Tibial artery (tissue), 4 donors: ENCODE data around the gene CABP2.
"Not testable (repeated sequence)": the region's sequence is repeated elsewhere in the genome, so short reads cannot be mapped to it uniquely, and the experiment has no call there.

Experiments used
- DNase-seq, 2 donors: peaks; one replicate each; pipeline ENCODE4 v3.0.0-alpha.2; 2019
- H3K27ac ChIP-seq, 2 donors: fragments of 200-600 bp; sonication (generic) in 1 of 2; 1 replicate in 1 of 2; 2 replicates in 1 of 2; pipeline ENCODE4 v1.5.1; 2018 to 2019; ENCODE audit warnings: mild to moderate bottlenecking in 1 of 2
- H3K27me3 ChIP-seq, 2 donors: fragments of 200-600 bp; sonication (generic) in 1 of 2; one replicate each; pipeline versions ENCODE4 v1.5.1 to v1.6.0; 2016 to 2019
- H3K36me3 ChIP-seq, 3 donors: fragments of 200-600 bp; sonication (generic) in 2 of 3; one replicate each; pipeline ENCODE4 v1.5.1; 2016 to 2019; ENCODE audit warnings: mild to moderate bottlenecking in 2 of 3
- H3K4me1 ChIP-seq, 4 donors: fragments of 200-600 bp; sonication (generic) in 2 of 4; 1 replicate in 3 of 4; 2 replicates in 1 of 4; pipeline ENCODE4 v1.5.1; 2016 to 2019
- H3K4me3 ChIP-seq, 2 donors: fragments of 200-600 bp; sonication (generic) in 1 of 2; 1 replicate in 1 of 2; 2 replicates in 1 of 2; pipeline ENCODE4 v1.5.1; 2018 to 2019; ENCODE audit warnings: mild to moderate bottlenecking in 2 of 2
- H3K9me3 ChIP-seq, 3 donors: fragments of 200-600 bp; sonication (generic) in 1 of 3; one replicate each; pipeline ENCODE4 v1.5.1; 2016 to 2019
- CTCF ChIP-seq, 2 experiments: fragments of 200-600 bp in 1 of 2; fragments of 450-650 bp in 1 of 2; IDR thresholded peaks; one replicate each; pipeline ENCODE4 v1.5.1; 2017 to 2019; ENCODE audit warnings: antibody characterized with exemption in 2 of 2, mild to moderate bottlenecking in 1 of 2, moderate library complexity in 1 of 2
- intact Hi-C: fragments of 100-400 bp; cut with DNase I; formaldehyde crosslinking; loops from one replicate; pipeline ENCODE4 v1.15.0; 2023; ENCODE audit warnings: low total_unique reads

CABP2 gene

GRCh38 chr11:67484847-67485311 lies 38.4 kb downstream of the CABP2 start:
- TF ChIP-seq CTCF (IDR thresholded peaks at IDR 0.05): no peak
- intact Hi-C loops: no loop called here
- H3K4me3 ChIP-seq: no peak overlapping the region
- no peak overlapping the region for H3K27ac ChIP-seq
- H3K4me1 ChIP-seq: peaks cover 0 to 31% (median 18%) of the 10 kb centered on the region in 4 donors
- no peaks in the 10 kb centered on the region for H3K9me3 ChIP-seq
- DNase-seq: peak in 1 of 2 donors; percentile 62
- peaks cover 18 to 35% (median 27%) of the 10 kb centered on the region in 3 donors for H3K36me3 ChIP-seq
- no peaks in the 10 kb centered on the region for H3K27me3 ChIP-seq

GRCh38 chr11:67483831-67484665 lies 39.2 kb downstream of the CABP2 start:
- peak overlapping the region; percentile 83 to 91 for H3K27ac ChIP-seq
- peaks cover 11 to 27% (median 20%) of the 10 kb centered on the region in 3 donors for H3K36me3 ChIP-seq
- peak overlapping the region; percentile 56 to 70 for H3K4me3 ChIP-seq
- no peaks in the 10 kb centered on the region for H3K9me3 ChIP-seq
- peaks cover 0 to 31% (median 18%) of the 10 kb centered on the region in 4 donors for H3K4me1 ChIP-seq
- H3K27me3 ChIP-seq: no peaks in the 10 kb centered on the region
- intact Hi-C loops: no loop called here
- TF ChIP-seq CTCF (IDR thresholded peaks at IDR 0.05): no peak
- no peak for DNase-seq

GRCh38 chr11:67482827-67483798 lies 40.1 kb downstream of the CABP2 start, which contains the start of gene AIP:
Gene AIP, plus strand, starts transcription at chr11:67483026. Its CDS starts 133 bp downstream, at chr11:67483159.
- H3K36me3 ChIP-seq: peaks cover 10 to 20% (median 14%) of the 10 kb centered on the region in 3 donors
- peaks cover 0 to 31% (median 18%) of the 10 kb centered on the region in 4 donors for H3K4me1 ChIP-seq
- no peaks in the 10 kb centered on the region for H3K9me3 ChIP-seq
- no peaks in the 10 kb centered on the region for H3K27me3 ChIP-seq
- intact Hi-C loops: no loop called here
- peak in 1 of 2 experiments; percentile 45 for TF ChIP-seq CTCF (IDR thresholded peaks at IDR 0.05)
- H3K27ac ChIP-seq: peak within 1 kb of the TSS; percentile 83 to 91
- H3K4me3 ChIP-seq: peak within 1 kb of the TSS; percentile 56 to 70
- peak; percentile 97 to 99 for DNase-seq

GRCh38 chr11:67482275-67482826 lies 40.9 kb downstream of the CABP2 start:
- intact Hi-C loops: no loop called here
- H3K4me3 ChIP-seq: peak overlapping the region; percentile 56 to 70
- DNase-seq: peak in 1 of 2 donors; percentile 62
- H3K4me1 ChIP-seq: peaks cover 0 to 31% (median 18%) of the 10 kb centered on the region in 4 donors
- no peak for TF ChIP-seq CTCF (IDR thresholded peaks at IDR 0.05)
- peaks cover 5 to 12% (median 6%) of the 10 kb centered on the region in 3 donors for H3K36me3 ChIP-seq
- H3K27ac ChIP-seq: peak overlapping the region; percentile 83 to 91
- no peaks in the 10 kb centered on the region for H3K9me3 ChIP-seq
- no peaks in the 10 kb centered on the region for H3K27me3 ChIP-seq

DNA sequence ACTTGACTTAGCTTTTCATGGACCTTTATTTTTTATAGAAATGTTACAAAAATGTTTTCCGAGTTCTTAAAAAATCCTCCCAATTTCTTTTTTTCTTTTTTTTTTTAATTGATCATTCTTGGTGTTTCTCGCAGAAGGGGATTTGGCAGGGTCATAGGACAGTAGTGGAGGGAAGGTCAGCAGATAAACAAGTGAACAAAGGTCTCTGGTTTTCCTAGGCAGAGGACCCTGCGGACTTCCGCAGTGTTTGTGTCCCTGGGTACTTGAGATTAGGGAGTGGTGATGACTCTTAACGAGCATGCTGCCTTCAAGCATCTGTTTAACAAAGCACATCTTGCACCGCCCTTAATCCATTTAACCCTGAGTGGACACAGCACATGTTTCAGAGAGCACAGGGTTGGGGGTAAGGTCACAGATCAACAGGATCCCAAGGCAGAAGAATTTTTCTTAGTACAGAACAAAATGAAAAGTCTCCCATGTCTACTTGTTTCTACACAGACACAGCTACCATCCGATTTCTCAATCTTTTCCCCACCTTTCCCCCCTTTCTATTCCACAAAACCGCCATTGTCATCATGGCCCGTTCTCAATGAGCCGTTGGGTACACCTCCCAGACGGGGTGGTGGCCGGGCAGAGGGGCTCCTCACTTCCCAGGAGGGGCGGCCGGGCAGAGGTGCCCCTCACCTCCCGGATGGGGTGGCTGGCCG lies 45.7 kb downstream of the CABP2 start:
- H3K27me3 ChIP-seq, H3K36me3 ChIP-seq, H3K27ac ChIP-seq, intact Hi-C loops, H3K9me3 ChIP-seq, DNase-seq, H3K4me1 ChIP-seq, H3K4me3 ChIP-seq: not testable (repeated sequence)

DNA sequence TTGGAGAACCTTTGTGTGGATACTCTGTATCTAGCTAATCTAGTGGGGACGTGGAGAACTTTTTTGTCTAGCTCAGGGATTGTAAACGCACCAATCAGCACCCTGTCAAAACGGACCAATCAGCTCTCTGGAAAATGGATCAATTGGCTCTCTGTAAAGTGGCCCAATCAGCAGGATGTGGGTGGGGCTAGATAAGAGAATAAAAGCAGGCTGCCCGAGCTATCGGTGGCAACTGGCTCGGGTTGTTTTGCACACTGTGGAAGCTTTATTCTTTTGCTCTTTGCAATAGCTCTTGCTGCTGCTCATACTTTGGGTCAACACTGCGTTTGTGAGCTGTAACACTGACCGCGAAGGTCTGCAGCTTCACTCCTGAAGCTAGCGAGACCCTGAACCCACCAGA lies 46.6 kb downstream of the CABP2 start:
- DNase-seq, intact Hi-C loops, H3K9me3 ChIP-seq, H3K27ac ChIP-seq, H3K4me1 ChIP-seq, H3K36me3 ChIP-seq, H3K27me3 ChIP-seq, H3K4me3 ChIP-seq: not testable (repeated sequence)
